Measurements from ENCODE around the gene ZNF365. TPM values are rescaled to one million over a fixed set of nuclear protein-coding genes. Genes with fewer than 3 reads are reported as not detected.

Gene ZNF365
- total RNA-seq, 1 experiment from 2014 or later, result 5.3 TPM

GRCh38 chr10:62414359-62414758 is 40.2 kb downstream of the ZNF365 start:
- peak; percentile 24 for DNase-seq (ENCODE audit: low read depth)

GRCh38 chr10:62422068-62422590 is 48.0 kb downstream of the ZNF365 start:
- peak; percentile 92 for DNase-seq (ENCODE audit: low read depth)

GRCh38 chr10:62424026-62424425 is 49.9 kb downstream of the ZNF365 start:
- DNase-seq (ENCODE audit: low read depth), result peak; percentile 27

- DNase-seq (ENCODE audit: low read depth), result peak; percentile 79
These were observed 51.9 kb downstream of the ZNF365 start for GRCh38 chr10:62426086-62426485.

GRCh38 chr10:62426600-62426999 is 52.4 kb downstream of the ZNF365 start:
- no peak for DNase-seq (ENCODE audit: low read depth)

GRCh38 chr10:62430881-62431280 is 56.7 kb downstream of the ZNF365 start:
- no peak for DNase-seq (ENCODE audit: low read depth)

- DNase-seq (ENCODE audit: low read depth), result peak; percentile 96
These were observed 59.1 kb downstream of the ZNF365 start for GRCh38 chr10:62433181-62433692.

- no peak for DNase-seq (ENCODE audit: low read depth)
These were observed 59.7 kb downstream of the ZNF365 start for GRCh38 chr10:62433901-62434300.

- DNase-seq (ENCODE audit: low read depth), result peak; percentile 89
These were observed 63.5 kb downstream of the ZNF365 start for GRCh38 chr10:62437696-62438095.

- no peak for DNase-seq (ENCODE audit: low read depth)
These were observed 67.8 kb downstream of the ZNF365 start for GRCh38 chr10:62442006-62442405.

- DNase-seq (ENCODE audit: low read depth), result no peak
These were observed 68.9 kb downstream of the ZNF365 start for GRCh38 chr10:62442894-62443669.

- DNase-seq (ENCODE audit: low read depth), result no peak
These were observed 69.7 kb downstream of the ZNF365 start for GRCh38 chr10:62443866-62444265.

GRCh38 chr10:62446627-62447026 is 72.5 kb downstream of the ZNF365 start:
- DNase-seq (ENCODE audit: low read depth), result no peak

GRCh38 chr10:62450912-62451610 is 76.9 kb downstream of the ZNF365 start:
- DNase-seq (ENCODE audit: low read depth), result no peak

GRCh38 chr10:62451611-62451975 is 77.4 kb downstream of the ZNF365 start:
- DNase-seq (ENCODE audit: low read depth), result peak; percentile 29

Other genes with a start within 250 kb of the ZNF365 start
- 6.9 and 8.6 TPM in 2 replicates for gene RTKN2, start 105.5 kb upstream of the ZNF365 start, total RNA-seq (2014; rRNA removed)

Measured in LHCN-M2 (cell line).